ENCODE measurements around the gene TBC1D21.

Gene TBC1D21

GRCh38 chr15:73909651-73910050, 36.3 kb downstream of the TBC1D21 start:
- DNase-seq, result no peak

GRCh38 chr15:73910522-73911303, 37.3 kb downstream of the TBC1D21 start:
- no peak for DNase-seq

GRCh38 chr15:73912030-73912596, 38.7 kb downstream of the TBC1D21 start:
- no peak for DNase-seq

- DNase-seq, result no peak
These were observed 40.8 kb downstream of the TBC1D21 start for GRCh38 chr15:73914145-73914544.

DNA sequence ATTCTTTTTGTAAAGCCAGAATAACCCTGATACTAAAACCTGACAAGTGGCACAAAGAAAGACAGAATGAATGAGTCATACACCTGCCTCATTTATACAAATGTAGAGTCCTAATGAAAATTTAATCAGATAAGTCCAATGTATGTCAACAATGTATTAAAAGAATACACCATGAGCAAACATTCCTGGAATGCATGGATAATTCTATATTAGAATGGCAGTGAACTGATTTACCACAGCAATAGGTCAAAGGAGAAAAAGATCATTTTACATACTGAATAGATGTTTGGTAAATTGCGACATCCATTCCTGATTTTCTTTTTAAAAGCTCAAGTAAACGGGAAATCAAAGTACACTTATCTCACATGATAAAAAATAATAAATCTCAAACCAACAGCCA, 41.7 kb downstream of the TBC1D21 start:
- DNase-seq, result no peak

- no peak for DNase-seq
These were observed 45.4 kb downstream of the TBC1D21 start for GRCh38 chr15:73918784-73919183.

GRCh38 chr15:73919706-73920105, 46.3 kb downstream of the TBC1D21 start:
- no peak for DNase-seq

GRCh38 chr15:73921254-73921925, 48.0 kb downstream of the TBC1D21 start:
- no peak for DNase-seq

DNA sequence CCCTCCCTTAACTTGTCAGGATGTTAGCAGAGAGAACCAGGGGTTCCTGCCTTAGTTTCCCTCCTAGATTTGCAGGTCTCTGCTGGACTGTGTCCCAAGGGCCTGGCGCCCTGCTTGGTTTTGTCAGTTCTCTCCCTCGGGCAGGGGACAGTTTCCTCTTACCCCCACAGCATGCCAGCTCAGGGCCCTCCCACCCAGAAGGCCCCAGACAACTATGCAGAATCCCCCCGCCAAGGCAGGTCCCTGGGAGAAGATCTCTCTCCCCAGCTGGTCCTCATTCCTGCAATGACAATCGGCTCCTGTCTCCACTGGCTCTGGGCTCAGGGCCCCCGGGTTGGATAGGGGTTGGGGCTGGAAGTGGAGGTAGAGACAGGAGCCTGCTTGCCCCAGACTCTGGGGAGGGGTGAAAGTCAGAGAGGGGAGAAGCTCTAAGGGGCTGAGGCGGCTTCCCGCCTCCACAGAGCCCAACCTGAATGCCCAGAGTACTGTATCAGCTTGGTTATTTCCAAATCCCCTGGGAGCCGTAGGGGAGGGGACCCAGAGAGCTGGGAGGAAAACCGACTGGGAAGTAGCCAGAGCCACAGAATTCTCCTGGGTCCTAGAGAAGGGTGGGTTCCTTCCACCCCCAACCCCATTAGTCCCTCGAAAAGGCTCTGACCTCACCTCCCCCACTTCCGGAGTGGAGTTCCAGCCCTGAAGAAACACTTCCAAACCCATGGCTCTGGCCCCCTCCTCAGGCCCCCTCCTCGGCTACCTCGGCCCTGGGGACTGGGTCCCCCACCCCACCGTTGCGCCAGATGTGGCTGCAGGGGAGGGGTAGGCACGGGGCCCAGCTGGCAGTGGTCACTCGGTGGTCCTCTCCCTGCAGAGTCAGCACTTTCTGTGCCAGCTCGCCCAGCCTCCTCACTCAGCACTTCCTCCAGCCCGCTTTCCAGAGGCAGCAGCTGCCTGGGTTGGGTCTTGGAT, 49.1 kb downstream of the TBC1D21 start:
- DNase-seq, result no peak

GRCh38 chr15:73923156-73923487, 49.8 kb downstream of the TBC1D21 start:
- no peak for DNase-seq

GRCh38 chr15:73923488-73924164, 50.3 kb downstream of the TBC1D21 start:
- no peak for DNase-seq

DNA sequence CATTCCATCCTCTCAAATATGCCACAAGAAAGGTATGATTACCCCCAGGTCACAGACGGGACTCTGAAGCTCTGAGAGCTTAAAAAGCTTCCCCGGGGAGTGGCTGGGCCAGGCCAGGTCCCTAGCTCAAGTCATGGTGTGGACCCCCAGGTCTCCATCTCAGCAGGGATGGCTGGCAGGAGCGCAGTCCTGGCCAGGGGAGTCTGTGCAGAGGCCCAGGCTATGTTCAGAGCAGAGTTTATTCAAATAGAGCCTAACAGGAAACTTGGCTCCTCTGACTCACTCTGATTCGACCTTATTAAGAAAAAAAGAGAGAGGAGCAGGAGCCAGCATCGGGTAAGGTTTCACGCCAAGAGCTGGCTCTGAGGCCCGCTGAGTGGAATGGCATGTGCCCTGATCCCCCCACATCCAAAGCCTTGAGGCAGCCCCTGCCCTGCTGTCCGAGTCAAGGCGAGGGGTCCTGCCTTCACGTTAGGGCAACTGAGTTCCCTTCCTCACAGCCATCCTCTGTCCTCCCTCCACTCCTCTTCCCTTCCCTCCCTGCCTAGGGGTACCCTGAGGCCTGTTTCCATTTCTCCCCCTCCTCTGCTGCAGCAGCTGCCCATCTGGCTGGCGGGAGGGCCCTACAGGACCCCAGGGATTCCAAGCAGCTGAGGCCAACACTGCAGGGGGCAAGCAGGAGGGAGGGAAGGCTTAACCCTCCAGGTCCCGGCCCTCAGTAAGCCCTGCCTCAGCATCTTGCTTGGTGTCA, 51.0 kb downstream of the TBC1D21 start:
- peak; percentile 40 for DNase-seq

GRCh38 chr15:73925848-73926218, 52.5 kb downstream of the TBC1D21 start:
- DNase-seq, result no peak

DNA sequence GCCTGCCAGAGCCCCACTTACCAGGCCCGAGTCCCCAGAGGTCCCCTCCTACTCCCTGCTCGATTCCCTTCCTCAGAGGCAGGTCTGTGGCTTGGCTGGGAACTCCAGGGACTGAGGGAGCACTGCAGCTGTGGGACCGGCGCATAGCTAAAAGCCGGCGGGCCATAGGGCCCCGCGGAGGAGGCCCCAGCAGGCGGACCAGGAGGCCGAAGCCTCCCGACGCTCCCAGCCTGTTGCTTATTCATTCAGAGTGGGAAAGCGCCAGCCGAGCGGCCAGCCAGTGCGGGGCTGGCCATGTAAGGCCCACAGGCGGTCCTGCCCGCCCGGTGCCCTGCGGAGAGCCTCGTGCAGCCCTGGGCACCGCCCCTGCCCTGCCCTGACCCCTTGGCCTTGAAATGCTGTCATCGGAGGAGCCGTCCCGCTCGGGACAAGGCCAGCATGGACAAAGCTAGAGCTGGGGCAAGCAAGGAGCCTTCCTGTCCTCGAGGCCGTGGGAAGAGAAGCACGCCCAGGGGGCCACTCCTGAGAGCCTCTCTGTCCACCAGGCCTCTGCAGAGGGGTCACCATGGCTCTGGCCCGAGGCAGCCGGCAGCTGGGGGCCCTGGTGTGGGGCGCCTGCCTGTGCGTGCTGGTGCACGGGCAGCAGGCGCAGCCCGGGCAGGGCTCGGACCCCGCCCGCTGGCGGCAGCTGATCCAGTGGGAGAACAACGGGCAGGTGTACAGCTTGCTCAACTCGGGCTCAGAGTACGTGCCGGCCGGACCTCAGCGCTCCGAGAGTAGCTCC, 53.0 kb downstream of the TBC1D21 start, which contains the start of gene LOXL1:
Gene LOXL1 (plus strand): TSS at position 244 of the 784 bp plus-strand sequence. CDS start 322 bp downstream, at position 566.
- DNase-seq, result no peak

- peak; percentile 14 for DNase-seq
These were observed 53.7 kb downstream of the TBC1D21 start for GRCh38 chr15:73927003-73927475.

GRCh38 chr15:73927476-73928240, 54.3 kb downstream of the TBC1D21 start:
- peak; percentile 62 for DNase-seq

DNA sequence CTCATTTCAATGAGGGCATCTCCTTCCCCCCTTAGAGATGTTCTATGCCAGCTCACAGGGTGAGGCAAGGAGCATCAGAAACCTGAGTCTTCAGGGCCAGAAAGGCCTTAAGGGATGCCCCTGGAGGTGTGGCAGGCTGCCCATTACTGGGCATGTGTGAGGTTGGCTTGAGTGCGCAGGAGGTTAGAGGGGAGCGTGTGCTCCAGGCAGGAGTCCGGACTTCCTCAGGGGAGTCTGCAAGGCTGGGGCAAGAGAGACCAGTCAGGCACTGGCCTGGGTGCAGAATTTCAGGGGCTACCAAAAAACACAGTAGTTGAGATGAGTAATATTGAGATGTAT, 54.8 kb downstream of the TBC1D21 start:
- DNase-seq, result no peak

DNA sequence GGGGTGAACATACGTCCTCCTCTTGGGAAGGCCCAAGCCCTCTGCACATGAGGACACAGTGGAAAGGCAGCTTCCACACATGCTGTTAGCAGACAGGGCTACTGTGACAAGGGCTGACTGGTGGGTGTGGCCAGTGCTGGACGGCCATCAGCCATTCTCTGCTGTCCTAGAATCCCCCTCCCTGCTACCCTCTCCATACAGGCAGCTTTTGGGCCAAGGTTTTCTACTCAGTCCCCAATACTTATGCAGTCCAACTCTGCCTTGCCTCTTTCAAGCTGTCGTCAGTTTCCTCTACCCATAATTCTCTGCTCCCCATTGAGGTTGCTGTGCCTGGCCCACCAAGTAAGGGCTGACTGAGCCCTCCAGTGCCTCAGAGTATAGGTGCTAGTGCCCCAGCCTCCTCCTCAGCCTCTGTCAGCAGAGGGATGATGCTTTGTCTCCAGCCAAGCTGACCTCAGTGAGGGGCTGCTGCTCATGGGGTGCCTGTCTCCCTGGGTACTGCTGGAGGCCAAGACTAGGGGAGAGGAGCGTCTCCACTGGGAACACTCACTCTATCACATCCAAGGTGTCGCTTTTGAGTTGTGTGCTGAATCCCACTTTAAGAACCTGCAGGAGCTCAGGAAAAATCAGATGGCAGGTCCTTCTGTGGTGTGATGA, 55.7 kb downstream of the TBC1D21 start:
- no peak for DNase-seq

DNA sequence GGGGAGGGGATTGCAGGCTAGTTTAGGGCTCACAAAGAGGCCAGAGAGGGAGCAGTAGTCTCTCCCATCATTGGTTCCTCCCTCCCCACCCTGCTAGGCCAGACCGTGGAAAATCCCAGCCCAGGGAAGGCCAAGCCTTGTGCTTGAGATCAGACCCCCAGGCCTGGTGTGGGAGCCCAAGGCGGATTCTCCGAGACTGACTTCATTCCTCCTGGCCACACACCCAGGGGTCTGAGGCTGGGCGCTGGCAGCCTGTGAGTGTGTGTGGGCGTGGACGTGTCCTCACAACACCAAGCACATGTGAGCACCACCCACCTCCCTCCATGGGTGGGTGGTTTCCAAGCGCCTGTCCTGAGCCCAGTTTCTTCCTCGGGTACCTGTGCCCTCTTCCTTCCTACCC, 57.0 kb downstream of the TBC1D21 start:
- DNase-seq, result no peak

All from CD4-positive, alpha-beta T cell treated with Interleukin-4 for 4 hours (primary cell).